ENCODE data around the gene GRIN1.
"Not testable (repeated sequence)": the region's sequence is repeated elsewhere in the genome, so short reads cannot be mapped to it uniquely, and the experiment has no call there.

GRIN1 gene

GRCh38 chr9:137115394-137116026, 23.4 kb upstream of the GRIN1 start:
- H3K27ac ChIP-seq, result no peak overlapping the region
- in situ Hi-C loops (cut with HindIII; ENCODE audit: low pct_ligation_motif_present, low sequenced_read_pairs), result no loop called here
- no peak for DNase-seq
- no peak for TF ChIP-seq CTCF (IDR thresholded peaks at IDR 0.05; ENCODE audit: low read depth, low read length, missing control alignments)
- H3K27me3 ChIP-seq (replicated peaks), result no peaks in the 10 kb centered on the region
- peaks cover 3% of the 10 kb centered on the region for H3K36me3 ChIP-seq (replicated peaks)
- H3K4me3 ChIP-seq (ENCODE audit: low read depth, low read length), result no peak overlapping the region

- Histone ChIP-seq H3K36me3 (replicated peaks) (no peaks in the 10 kb centered on the region), H3K4me3 (ENCODE audit: low read depth, low read length) (no peak overlapping the region), H3K27me3 (replicated peaks) (no peaks in the 10 kb centered on the region), H3K27ac (no peak overlapping the region)
- DNase-seq, result no peak
- in situ Hi-C loops (cut with HindIII; ENCODE audit: low pct_ligation_motif_present, low sequenced_read_pairs), result no loop called here
- no peak for TF ChIP-seq CTCF (IDR thresholded peaks at IDR 0.05; ENCODE audit: low read depth, low read length, missing control alignments)
These were observed 22.9 kb upstream of the GRIN1 start for GRCh38 chr9:137116027-137116507.

- no peak for TF ChIP-seq CTCF (IDR thresholded peaks at IDR 0.05; ENCODE audit: low read depth, low read length, missing control alignments)
These were observed 22.2 kb upstream of the GRIN1 start for GRCh38 chr9:137116728-137117127.

GRCh38 chr9:137117269-137117731, 21.7 kb upstream of the GRIN1 start:
- Histone ChIP-seq H3K27ac (no peak overlapping the region), H3K4me3 (ENCODE audit: low read depth, low read length) (no peak overlapping the region), H3K27me3 (replicated peaks) (no peaks in the 10 kb centered on the region), H3K36me3 (replicated peaks) (no peaks in the 10 kb centered on the region)
- no peak for DNase-seq
- TF ChIP-seq CTCF (IDR thresholded peaks at IDR 0.05; ENCODE audit: low read depth, low read length, missing control alignments), result no peak
- in situ Hi-C loops (cut with HindIII; ENCODE audit: low pct_ligation_motif_present, low sequenced_read_pairs), result no loop called here

More at GRCh38 chr9:137116728-137117127, 22.2 kb upstream of the GRIN1 start:
- Histone ChIP-seq H3K27me3 (replicated peaks) (no peaks in the 10 kb centered on the region), H3K4me3 (ENCODE audit: low read depth, low read length) (no peak overlapping the region), H3K27ac (no peak overlapping the region), H3K36me3 (replicated peaks) (no peaks in the 10 kb centered on the region)
- no peak for DNase-seq
- in situ Hi-C loops (cut with HindIII; ENCODE audit: low pct_ligation_motif_present, low sequenced_read_pairs), result no loop called here

- H3K36me3 ChIP-seq (replicated peaks); H3K4me3 ChIP-seq (ENCODE audit: low read depth, low read length); in situ Hi-C loops (cut with HindIII; ENCODE audit: low pct_ligation_motif_present, low sequenced_read_pairs); DNase-seq; H3K27ac ChIP-seq; H3K27me3 ChIP-seq (replicated peaks): not testable (repeated sequence)
These were observed 20.8 kb upstream of the GRIN1 start for GRCh38 chr9:137118092-137118603.

GRCh38 chr9:137121927-137122795, 16.8 kb upstream of the GRIN1 start:
- H3K36me3 ChIP-seq (replicated peaks); in situ Hi-C loops (cut with HindIII; ENCODE audit: low pct_ligation_motif_present, low sequenced_read_pairs); H3K27me3 ChIP-seq (replicated peaks); H3K4me3 ChIP-seq (ENCODE audit: low read depth, low read length); DNase-seq; H3K27ac ChIP-seq: not testable (repeated sequence)

- in situ Hi-C loops (cut with HindIII; ENCODE audit: low pct_ligation_motif_present, low sequenced_read_pairs), result not testable (repeated sequence)
These were observed 16.0 kb upstream of the GRIN1 start for GRCh38 chr9:137122796-137123467.

More at GRCh38 chr9:137122796-137123467, 16.0 kb upstream of the GRIN1 start:
- not testable (repeated sequence) for DNase-seq; H3K27ac ChIP-seq; H3K36me3 ChIP-seq (replicated peaks); H3K27me3 ChIP-seq (replicated peaks); H3K4me3 ChIP-seq (ENCODE audit: low read depth, low read length)
